NCI-H2196 treated with DMSO at 0.1 percent for 48 hours (cell line): ENCODE measurements around the gene HMX2.
"Not testable (repeated sequence)": the region's sequence is repeated elsewhere in the genome, so short reads cannot be mapped to it uniquely, and the experiment has no call there.

ENCODE experiments used
- DNase-seq: peaks from one replicate; lab custom pipeline; 2025; ENCODE audit not compliant: unreplicated experiment; lab: John Stamatoyannopoulos, UW

Gene HMX2

GRCh38 chr10:123150271-123150985, 2.5 kb downstream of the HMX2 start:
- DNase-seq, result no peak

- DNase-seq, result no peak
These were observed 3.2 kb downstream of the HMX2 start for GRCh38 chr10:123150986-123151736.

GRCh38 chr10:123151737-123152135, 3.8 kb downstream of the HMX2 start:
- no peak for DNase-seq

GRCh38 chr10:123153486-123154091, 5.7 kb downstream of the HMX2 start:
- no peak for DNase-seq

GRCh38 chr10:123154092-123154710, 6.3 kb downstream of the HMX2 start, which contains the start of gene BUB3:
BUB3 (plus strand) TSS chr10:123154402; CDS start chr10:123154918, 516 bp downstream.
- peak; percentile 87 for DNase-seq

- no peak for DNase-seq
These were observed 7.0 kb downstream of the HMX2 start for GRCh38 chr10:123154711-123155505.

- no peak for DNase-seq
These were observed 8.1 kb downstream of the HMX2 start for GRCh38 chr10:123156078-123156477.

GRCh38 chr10:123157210-123157609, 9.3 kb downstream of the HMX2 start:
- no peak for DNase-seq

GRCh38 chr10:123158682-123159081, 10.7 kb downstream of the HMX2 start:
- no peak for DNase-seq

- DNase-seq, result no peak
These were observed 12.5 kb downstream of the HMX2 start for GRCh38 chr10:123160311-123160980.

- DNase-seq, result no peak
These were observed 16.4 kb downstream of the HMX2 start for GRCh38 chr10:123164319-123164718.

GRCh38 chr10:123165445-123166072, 17.6 kb downstream of the HMX2 start:
- no peak for DNase-seq

GRCh38 chr10:123166618-123167017, 18.7 kb downstream of the HMX2 start:
- no peak for DNase-seq

- DNase-seq, result no peak
These were observed 23.0 kb downstream of the HMX2 start for GRCh38 chr10:123170961-123171360.

- not testable (repeated sequence) for DNase-seq
These were observed 23.7 kb downstream of the HMX2 start for GRCh38 chr10:123171616-123172015.

GRCh38 chr10:123175389-123176387, 27.8 kb downstream of the HMX2 start:
- no peak for DNase-seq

GRCh38 chr10:123178390-123178789, 30.5 kb downstream of the HMX2 start:
- not testable (repeated sequence) for DNase-seq
